ENCODE data around the gene CHEK1. TPM values are rescaled to one million over a fixed set of nuclear protein-coding genes. Genes with fewer than 3 reads are reported as not detected.

Gene CHEK1
- total and polyA plus RNA-seq, 2 donors (not counting 3 experiments of a cell fraction or from before 2014, with no cell fraction given), result 15.0 to 66.1 TPM

- POLR2A ChIA-PET, result no interaction called here
Observed at GRCh38 chr11:125600663-125601062, 24.3 kb upstream of the CHEK1 start.

More at GRCh38 chr11:125600663-125601062, 24.3 kb upstream of the CHEK1 start:
- no peak for TF ChIP-seq MAX (IDR thresholded peaks at IDR 0.05; ENCODE audit: insufficient read depth, insufficient read length)
- TF ChIP-seq POLR2AphosphoS5 (IDR thresholded peaks at IDR 0.05; ENCODE audit: insufficient read depth, low read depth, low read length), result no peak
- TF ChIP-seq MYC (IDR thresholded peaks at IDR 0.05; ENCODE audit: low read depth, low read length), result no peak
- TF ChIP-seq JUN (IDR thresholded peaks at IDR 0.05; ENCODE audit: borderline replicate concordance, insufficient read depth, insufficient read length, low read depth), result no peak
- no peak for TF ChIP-seq POLR2A (IDR thresholded peaks at IDR 0.05; ENCODE audit: low read depth, low read length)
- TF ChIP-seq CTCF (IDR thresholded peaks at IDR 0.05; ENCODE audit: extremely low read depth in 1 of 2, insufficient read depth in 1 of 2, low read depth in 1 of 2, low read length in 2 of 2), result no peak
- no peak for TF ChIP-seq GATA2 (IDR thresholded peaks at IDR 0.05; ENCODE audit: insufficient read depth, insufficient read length, low read depth, low read length)
- TF ChIP-seq EZH2 (IDR thresholded peaks at IDR 0.05; ENCODE audit: borderline replicate concordance, low read depth, low read length, severe bottlenecking), result no peak
- TF ChIP-seq FOS (IDR thresholded peaks at IDR 0.05; ENCODE audit: borderline replicate concordance, insufficient read depth, low read length), result no peak
- Histone ChIP-seq H3K9ac (replicated peaks; ENCODE audit: extremely low read depth, insufficient read depth, low read length) (no peak overlapping the region), H4K20me1 (replicated peaks; ENCODE audit: control insufficient read depth, extremely low read depth, insufficient read depth, low read length) (no peaks in the 10 kb centered on the region), H3K4me1 (ENCODE audit: control insufficient read depth, extremely low read depth, insufficient read depth, low read length) (no peaks in the 10 kb centered on the region), H2AFZ (ENCODE audit: low read depth, low read length) (no peak overlapping the region), H3K4me3 (replicated peaks in 1 of 3; ENCODE audit: insufficient read depth in 1 of 3, low read depth in 1 of 3, low read length in 3 of 3) (no peak overlapping the region), H3K79me2 (ENCODE audit: control insufficient read depth, insufficient read depth, low read length) (peaks cover 22% of the 10 kb centered on the region), H3K27me3 (ENCODE audit: control insufficient read depth in 2 of 2, insufficient read depth in 2 of 2, low read length in 2 of 2) (no peaks in the 10 kb centered on the region), H3K4me2 (ENCODE audit: insufficient read depth, low read length) (no peak overlapping the region), H3K27ac (ENCODE audit: insufficient read depth, low read depth, low read length) (no peak overlapping the region), H3K9me3 (replicated peaks; ENCODE audit: control insufficient read depth, insufficient read depth, low read length) (no peaks in the 10 kb centered on the region), H3K9me1 (replicated peaks; ENCODE audit: control insufficient read depth, extremely low read depth, insufficient read depth, low read length) (no peaks in the 10 kb centered on the region), H3K36me3 (ENCODE audit: control insufficient read depth in 2 of 2, extremely low read depth in 1 of 2, insufficient read depth in 2 of 2, low read length in 2 of 2) (peaks cover 24 to 29% of the 10 kb centered on the region in 2 experiments)
- CTCF ChIA-PET, result no interaction called here
- dilution Hi-C loops (cut with MboI; ENCODE audit: extremely low pct_ligation_motif_present, low sequenced_read_pairs), result no loop called here
- BruUV-seq (replicated peaks), result no TSS peak
- intact Hi-C loops (cut with micrococcal nuclease), result no loop called here
- FAIRE-seq (no peak), DNase-seq (ENCODE audit: low read depth, low spot score) (no peak)
